HG02981 (cell line): ENCODE data around the gene CRKL.

ENCODE experiments used
- ATAC-seq: cut with Tn5 transposase; IDR thresholded peaks from one replicate; pipeline ENCODE4 v1.9.1; 2021; ENCODE audit warnings: mild to moderate bottlenecking, moderate library complexity; ENCODE audit not compliant: unreplicated experiment

The CRKL gene

GRCh38 chr22:20980523-20980922 is 63.3 kb downstream of the CRKL start:
- ATAC-seq = no peak

- no peak for ATAC-seq
These were observed 63.9 kb downstream of the CRKL start for GRCh38 chr22:20980938-20981722.

DNA sequence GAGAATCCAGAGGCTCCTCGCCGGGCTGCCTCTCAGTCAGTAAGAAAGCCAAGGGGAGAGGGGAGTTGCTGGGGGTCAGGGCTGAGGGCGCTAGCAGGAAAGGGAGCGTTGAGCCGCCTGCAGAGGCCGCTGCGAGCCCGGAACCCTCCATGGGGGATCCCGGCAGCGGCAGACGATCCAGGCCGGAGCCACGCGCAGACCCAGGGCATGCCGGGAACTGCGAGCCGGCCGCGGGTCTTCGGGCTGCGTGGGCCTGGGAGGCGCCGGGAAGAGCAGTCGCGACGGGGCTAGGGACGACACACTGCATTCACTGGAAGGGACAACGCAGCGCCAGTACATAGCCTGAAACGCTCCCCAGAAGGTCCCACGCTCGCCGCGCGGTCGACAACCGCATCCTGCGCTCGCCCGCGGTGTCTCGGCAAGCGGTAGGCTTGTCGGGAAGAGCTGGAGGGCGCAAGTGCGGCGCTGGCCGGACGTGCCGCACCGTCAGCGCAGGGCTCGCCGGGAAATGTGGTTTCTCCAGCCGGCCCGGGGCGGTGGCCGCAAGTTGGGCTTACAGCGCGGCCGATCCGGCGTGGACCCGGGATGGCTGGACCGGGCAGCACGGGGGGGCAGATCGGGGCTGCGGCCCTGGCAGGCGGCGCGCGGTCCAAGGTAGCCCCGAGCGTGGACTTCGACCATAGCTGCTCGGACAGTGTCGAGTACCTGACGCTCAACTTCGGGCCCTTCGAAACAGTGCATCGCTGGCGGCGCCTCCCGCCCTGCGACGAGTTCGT is 64.8 kb downstream of the CRKL start, which contains the start of gene LZTR1:
Gene LZTR1, plus strand, starts transcription at position 511 of the 776 bp plus-strand sequence. Its CDS starts 75 bp downstream, at position 586.
- ATAC-seq = peak; percentile 74

DNA sequence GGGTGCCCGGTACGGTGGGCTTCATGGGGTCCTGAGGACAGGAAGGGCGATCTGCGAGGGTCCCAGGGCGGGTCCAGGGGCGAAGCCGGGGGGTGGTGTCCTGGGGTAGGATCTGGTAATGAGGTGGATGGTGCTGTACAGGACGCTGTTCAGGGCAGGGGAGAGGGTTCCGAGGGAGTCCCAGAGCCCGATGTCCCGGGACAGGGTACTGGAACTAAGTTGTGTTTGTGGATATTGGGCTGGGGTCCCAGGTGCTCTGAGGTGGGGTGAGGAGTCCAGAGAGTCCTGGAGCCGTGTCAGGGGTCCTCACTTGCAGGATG is 65.3 kb downstream of the CRKL start:
- ATAC-seq = no peak

DNA sequence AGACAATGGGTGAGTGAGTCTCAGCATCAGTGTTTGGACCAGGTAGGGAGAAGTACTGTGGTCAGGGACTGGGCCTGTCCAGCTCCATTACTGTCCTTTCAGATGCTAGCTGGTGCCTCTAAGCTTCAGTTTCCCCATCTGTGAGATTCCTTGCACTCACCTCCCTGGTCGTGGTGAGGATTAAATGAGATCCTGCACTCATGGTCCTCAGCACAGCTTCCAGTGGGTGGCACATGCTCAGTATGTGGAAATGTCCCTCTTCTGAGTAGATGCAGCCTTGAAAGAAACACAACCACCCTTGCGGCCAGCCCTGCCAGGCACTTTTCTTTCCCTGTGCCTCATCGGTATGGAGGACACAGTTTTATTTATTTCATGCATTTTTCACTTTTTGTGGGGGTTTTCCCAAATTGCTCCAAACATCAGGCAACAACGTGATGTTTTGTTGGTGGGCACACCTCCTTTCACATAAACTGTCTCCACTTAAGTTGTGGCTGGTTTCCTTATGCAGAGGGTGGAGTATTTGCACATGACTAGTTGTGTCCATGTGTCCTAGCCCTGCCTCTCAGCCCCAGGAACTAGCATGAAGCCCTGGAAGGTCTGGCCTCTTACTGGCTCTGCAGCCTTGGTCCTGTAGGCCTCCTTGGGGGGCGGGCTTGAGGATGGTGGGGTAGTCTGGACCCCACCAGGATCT is 66.0 kb downstream of the CRKL start:
- ATAC-seq = no peak

DNA sequence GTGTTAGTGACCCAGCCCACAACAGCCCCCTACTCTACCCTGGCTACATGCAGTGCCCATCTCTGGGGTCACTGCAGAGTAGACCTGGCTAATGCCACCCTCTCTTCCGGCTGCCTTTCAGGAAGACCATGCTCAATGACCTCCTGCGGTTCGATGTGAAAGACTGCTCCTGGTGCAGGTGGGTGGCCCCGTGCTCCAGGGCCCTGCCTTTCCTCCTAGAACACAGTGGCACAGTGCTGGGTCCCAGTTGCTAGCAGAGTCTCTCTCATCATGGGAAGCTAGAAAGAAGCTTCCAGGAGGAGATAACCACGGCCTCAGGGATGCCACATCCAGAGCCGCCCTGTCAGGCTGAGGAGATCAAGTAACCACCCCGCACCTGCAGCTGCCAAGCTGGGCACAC is 68.5 kb downstream of the CRKL start:
- ATAC-seq = no peak

- ATAC-seq = no peak
These were observed 69.2 kb downstream of the CRKL start for GRCh38 chr22:20986365-20986764.

GRCh38 chr22:20987375-20987774 is 70.2 kb downstream of the CRKL start:
- ATAC-seq = no peak

DNA sequence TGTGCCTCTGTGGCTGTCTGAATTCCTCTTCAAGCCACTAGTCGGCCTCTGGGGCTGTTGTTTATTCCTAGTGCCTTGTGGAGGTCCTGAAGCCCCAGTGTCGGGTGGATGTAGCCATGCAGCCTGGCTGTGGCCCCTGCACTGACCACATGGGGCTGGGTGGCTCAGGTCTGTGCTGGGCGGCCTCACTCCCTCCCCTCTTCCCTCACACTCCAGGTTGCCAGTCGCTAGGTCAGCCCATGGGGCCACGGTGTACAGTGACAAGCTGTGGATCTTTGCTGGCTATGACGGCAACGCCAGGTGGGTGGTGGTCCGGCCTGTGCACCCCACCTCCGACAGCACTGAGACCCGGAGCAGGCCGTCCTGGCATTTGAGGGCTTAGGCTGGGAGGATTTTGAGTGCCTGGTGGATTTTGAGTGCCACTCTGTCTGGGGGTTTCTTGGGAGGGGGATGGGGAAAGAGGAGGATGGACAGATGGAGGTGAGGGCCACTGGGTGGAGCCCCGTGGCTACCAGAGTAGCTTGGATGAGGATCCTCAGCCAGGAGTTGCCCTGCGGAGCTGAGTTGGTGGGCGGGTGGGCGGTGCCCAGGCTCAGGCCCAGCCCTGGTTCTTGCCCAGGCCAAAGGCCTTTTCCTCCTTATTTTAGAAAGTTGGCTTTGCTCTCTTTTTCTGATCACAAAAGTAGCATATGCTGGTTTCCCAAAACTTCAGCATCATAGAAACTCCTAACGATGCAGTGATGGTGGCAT is 71.5 kb downstream of the CRKL start:
- ATAC-seq = no peak

GRCh38 chr22:20989323-20990138 is 72.3 kb downstream of the CRKL start:
- ATAC-seq = no peak

DNA sequence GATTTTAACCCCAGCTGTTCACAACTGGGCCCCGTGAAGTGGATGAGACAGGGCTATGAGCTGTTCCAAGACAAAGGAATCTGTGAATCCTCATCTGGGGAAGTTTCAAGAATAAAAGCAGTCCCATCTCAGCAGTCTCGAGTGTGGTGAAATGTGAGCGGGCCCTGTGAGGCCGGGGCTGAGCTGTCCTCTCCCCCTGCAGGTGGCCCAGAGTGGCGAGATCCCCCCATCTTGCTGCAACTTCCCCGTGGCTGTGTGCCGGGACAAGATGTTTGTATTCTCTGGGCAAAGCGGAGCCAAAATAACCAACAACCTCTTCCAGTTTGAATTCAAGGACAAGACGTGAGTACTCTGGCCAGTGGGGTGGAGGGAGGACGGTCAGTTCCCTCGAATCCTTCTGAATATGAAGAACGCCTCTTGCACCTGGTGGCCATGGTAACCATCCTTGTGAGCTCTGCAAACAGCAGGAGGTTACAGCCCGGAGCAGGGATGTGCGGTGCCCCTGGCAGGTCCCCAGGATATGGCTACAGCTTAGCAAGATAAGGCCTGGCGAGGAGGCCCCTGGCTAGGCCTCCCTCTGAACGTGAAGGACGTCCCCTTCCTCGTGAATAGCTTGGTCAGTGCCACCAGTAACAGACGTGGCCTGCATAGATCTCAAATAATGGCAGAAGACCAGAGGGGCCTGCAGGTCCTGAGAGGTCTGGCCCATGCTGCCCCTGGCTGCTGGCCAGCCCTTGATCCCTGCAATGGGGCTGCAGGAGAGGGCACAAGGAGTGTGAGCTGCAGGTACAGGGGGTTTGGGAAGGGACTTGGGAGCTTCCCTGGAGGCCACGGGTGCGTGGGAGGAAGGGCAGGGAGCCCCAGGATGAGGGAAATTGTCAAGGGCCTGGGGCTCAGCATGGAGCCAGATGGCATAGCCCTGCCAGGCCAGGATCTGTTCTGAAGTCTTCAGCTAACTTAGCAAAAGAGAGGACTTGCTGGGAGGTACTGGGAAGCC is 73.3 kb downstream of the CRKL start:
- ATAC-seq = no peak

GRCh38 chr22:20991252-20992055 is 74.2 kb downstream of the CRKL start:
- ATAC-seq = no peak

GRCh38 chr22:20992056-20992442 is 74.8 kb downstream of the CRKL start:
- no peak for ATAC-seq

DNA sequence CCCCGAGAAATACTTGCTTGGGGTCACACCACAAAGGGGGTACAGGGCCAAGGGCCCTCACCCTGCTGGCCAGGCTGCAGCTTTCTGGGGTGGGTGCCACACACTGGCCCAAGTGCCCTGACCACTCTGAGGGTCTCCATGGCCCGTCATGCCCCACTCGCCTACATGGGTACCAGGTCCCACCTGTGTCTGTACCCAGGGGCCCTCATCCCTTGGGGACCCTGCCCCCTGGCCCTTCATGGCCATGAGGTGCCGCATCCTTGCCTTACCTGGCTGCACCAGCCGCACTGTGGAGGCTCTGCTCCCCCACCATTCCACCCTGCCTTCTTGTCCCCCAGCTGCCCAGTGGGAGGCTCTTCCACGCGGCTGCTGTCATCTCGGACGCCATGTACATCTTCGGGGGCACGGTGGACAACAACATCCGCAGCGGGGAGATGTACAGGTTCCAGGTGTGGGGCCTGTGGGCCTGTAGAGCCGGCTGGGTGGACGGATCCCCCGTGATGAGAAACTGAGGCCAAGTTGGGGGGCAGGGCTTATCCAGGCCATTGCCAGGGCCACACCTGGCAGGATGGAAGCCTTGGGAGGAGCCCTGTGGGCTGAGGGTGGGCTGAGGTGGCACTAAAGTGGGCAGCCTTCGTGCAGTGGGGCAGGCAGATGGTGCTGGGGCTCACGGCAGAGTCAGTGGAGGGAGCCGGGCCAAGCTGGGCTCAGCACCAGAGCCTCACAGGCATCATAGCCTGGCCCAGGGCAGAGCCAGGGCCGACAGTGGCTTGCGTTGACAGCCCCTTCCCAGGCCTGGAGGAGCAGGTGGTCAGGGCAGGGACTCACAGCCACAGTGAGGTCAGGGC is 75.5 kb downstream of the CRKL start:
- no peak for ATAC-seq

DNA sequence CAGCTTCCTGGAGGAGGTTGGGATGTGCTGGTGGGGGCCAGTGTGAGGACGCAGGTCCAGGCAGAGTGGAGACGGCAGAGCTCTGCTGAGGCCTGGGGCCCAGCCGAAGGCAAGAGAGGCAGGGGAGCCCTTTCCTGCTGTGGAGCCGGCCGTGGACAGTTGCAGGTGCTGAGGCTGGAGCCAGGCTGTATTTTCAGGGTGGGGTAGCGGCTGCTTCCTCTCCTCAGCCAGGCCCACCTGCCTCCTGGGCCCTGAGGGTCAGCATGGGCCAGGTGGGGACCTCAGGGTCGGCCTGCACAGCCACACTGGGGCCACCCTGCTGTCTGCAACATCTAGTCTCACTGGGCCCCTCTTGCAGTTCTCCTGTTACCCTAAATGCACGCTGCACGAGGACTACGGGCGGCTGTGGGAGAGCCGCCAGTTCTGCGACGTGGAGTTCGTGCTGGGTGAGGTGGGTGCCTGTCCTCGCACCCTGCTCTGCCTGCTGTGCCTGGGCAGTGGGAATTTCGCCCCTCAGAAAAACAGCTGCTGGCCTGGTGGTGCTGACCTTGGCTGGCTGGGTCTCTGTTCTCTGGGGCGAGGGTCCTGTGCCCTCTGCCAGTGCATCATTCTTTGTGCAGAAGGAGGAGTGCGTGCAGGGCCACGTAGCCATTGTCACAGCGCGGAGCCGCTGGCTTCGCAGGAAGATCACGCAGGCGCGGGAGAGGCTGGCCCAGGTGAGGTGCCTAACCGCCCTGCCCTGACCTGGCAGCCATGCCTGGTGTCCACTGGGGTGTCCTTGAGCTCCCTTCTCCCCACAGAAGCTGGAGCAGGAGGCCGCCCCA is 76.3 kb downstream of the CRKL start:
- ATAC-seq = no peak

- ATAC-seq = no peak
These were observed 77.1 kb downstream of the CRKL start for GRCh38 chr22:20994128-20994901.
